PC-3 (cell line): ENCODE results near the gene MUS81. TPM values are rescaled to one million over a fixed set of nuclear protein-coding genes. Genes with fewer than 3 reads are reported as not detected.
A peak's percentile ranks its signal among the peaks of the same experiment; 100 is the strongest.

Experiments used
- ATAC-seq: fragments of 200-7000 bp; cut with Tn5 transposase; 2 replicates; pipeline ENCODE4 v1.9.1; 2020; ENCODE audit warnings: mild to moderate bottlenecking, moderate library complexity
- BruUV-seq: library from RNA; stranded (reverse); fragments of 400-500 nt; replicated peaks from 2 replicates; lab custom pipeline; 2021; lab: Mats Ljungman, UMichigan
- CTCF ChIA-PET: fragments of 300-600 bp; sonication (Branson Sonifier 250); formaldehyde crosslinking; loops from one replicate; lab custom pipeline; 2022; ENCODE audit warnings: antibody characterized with exemption; lab: Charles Lee
- POLR2A ChIA-PET: fragments of 300-600 bp; sonication (Branson Sonifier 250); formaldehyde crosslinking; loops from one replicate; lab custom pipeline; 2022; ENCODE audit warnings: antibody characterized with exemption; ENCODE audit not compliant: unreplicated experiment; lab: Charles Lee
- DNase-seq: peaks from one replicate; pipeline ENCODE4 v3.0.0-alpha.2; 2015
- H2AFZ ChIP-seq: fragments of 300-600 bp; sonication (generic); 2 replicates; pipeline ENCODE4 v1.6.0; 2016; ENCODE audit warnings: antibody characterized with exemption, low read length
- H3F3A ChIP-seq: fragments of 300-600 bp; sonication (generic); one replicate; pipeline ENCODE4 v1.6.0; 2017; ENCODE audit warnings: antibody characterized with exemption, low read length, control low read depth, mild to moderate bottlenecking; ENCODE audit not compliant: unreplicated experiment
- H3K27ac ChIP-seq: fragments of 300-600 bp; sonication (generic); 2 replicates; pipeline ENCODE4 v1.5.1; 2016; ENCODE audit warnings: mild to moderate bottlenecking, low read length
- H3K27me3 ChIP-seq: fragments of 300-600 bp; sonication (generic); 2 replicates; pipeline ENCODE4 v1.6.1; 2016; ENCODE audit warnings: low read length, mixed read lengths
- H3K36me3 ChIP-seq: fragments of 300-600 bp; sonication (generic); 2 replicates; pipeline ENCODE4 v1.6.1; 2016; ENCODE audit warnings: low read depth, mixed run types, low read length, mixed read lengths
- H3K4me1 ChIP-seq: fragments of 300-600 bp; sonication (generic); 2 replicates; pipeline ENCODE4 v1.5.1; 2016; ENCODE audit warnings: low read length; ENCODE audit not compliant: insufficient read depth
- H3K4me2 ChIP-seq: fragments of 300-600 bp; sonication (generic); 2 replicates; pipeline ENCODE4 v1.6.0; 2016; ENCODE audit warnings: low read length
- H3K4me3 ChIP-seq: fragments of 300-600 bp; sonication (generic); 2 replicates; pipeline ENCODE4 v1.5.1; 2016; ENCODE audit warnings: mild to moderate bottlenecking, low read length, mixed read lengths
- H3K79me2 ChIP-seq: fragments of 300-600 bp; sonication (generic); 2 replicates; pipeline ENCODE4 v1.6.1; 2017; ENCODE audit warnings: low read length, mixed read lengths
- H3K9ac ChIP-seq: fragments of 300-600 bp; sonication (generic); 2 replicates; pipeline ENCODE4 v1.6.0; 2016; ENCODE audit warnings: mild to moderate bottlenecking, low read length
- H3K9me2 ChIP-seq: fragments of 300-600 bp; sonication (generic); replicated peaks from 2 replicates; pipeline ENCODE4 v1.6.1; 2016; ENCODE audit warnings: mixed run types, low read length, mixed read lengths
- H3K9me3 ChIP-seq: fragments of 300-600 bp; sonication (generic); 2 replicates; pipeline ENCODE4 v1.6.1; 2016; ENCODE audit warnings: low read length, mixed read lengths
- H4K20me1 ChIP-seq: fragments of 300-600 bp; sonication (generic); 2 replicates; pipeline ENCODE4 v1.6.1; 2016; ENCODE audit warnings: low read length, mixed read lengths
- CTCF ChIP-seq: fragments of 300-600 bp; sonication (generic); conservative IDR thresholded peaks from 2 replicates; pipeline ENCODE4 v1.5.1; 2017; ENCODE audit warnings: antibody characterized with exemption, low read depth, mild to moderate bottlenecking, low read length
- EZH2 ChIP-seq: fragments of 300-600 bp; sonication (generic); IDR thresholded peaks from one replicate; pipeline ENCODE4 v1.6.1; 2017; ENCODE audit warnings: antibody characterized with exemption, mild to moderate bottlenecking, low read length; ENCODE audit not compliant: unreplicated experiment
- EZH2phosphoT487 ChIP-seq: fragments of 300-600 bp; sonication (generic); IDR thresholded peaks from 2 replicates; pipeline ENCODE4 v1.6.1; 2018; ENCODE audit warnings: mild to moderate bottlenecking, antibody characterized with exemption, low read length, borderline replicate concordance
- intact Hi-C: fragments of 100-400 bp; cut with micrococcal nuclease; formaldehyde crosslinking; loops from 2 replicates; pipeline ENCODE4 v1.9.0; 2023
- total RNA-seq: library from RNA; depleted of rRNA; stranded (reverse); fragments of >200 nt; gene quantifications from 2 replicates; pipeline ENCODE4 v1.2.3, GENCODE V29; 2014

The MUS81 gene
- total RNA-seq, 1 experiment from 2014 or later, result 82.0 TPM

DNA sequence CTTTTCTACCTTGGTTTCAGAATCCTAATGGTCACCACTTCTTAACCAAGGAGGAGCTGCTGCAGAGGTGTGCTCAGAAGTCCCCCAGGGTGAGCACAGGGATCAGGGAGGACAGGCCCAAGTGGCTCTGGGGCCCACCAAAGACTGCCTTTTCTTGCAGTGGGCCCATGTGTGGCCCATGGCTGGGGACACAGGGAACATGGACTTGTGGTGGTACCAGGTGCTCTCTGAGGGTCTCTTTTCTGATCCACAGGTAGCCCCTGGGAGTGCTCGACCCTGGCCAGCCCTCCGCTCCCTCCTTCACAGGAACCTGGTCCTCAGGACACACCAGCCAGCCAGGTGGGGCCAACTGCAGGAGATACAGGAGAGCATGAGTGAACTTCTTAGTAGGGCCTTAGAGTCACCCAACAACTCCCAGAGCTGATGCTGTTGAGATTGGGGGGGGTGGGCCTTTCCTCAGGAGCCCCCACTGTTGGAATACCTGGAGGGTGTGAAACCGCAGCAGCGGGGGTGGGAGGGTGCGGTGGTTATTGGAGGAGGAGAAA, 2.0 kb downstream of the MUS81 start:
- Histone ChIP-seq H3K9ac (no peak overlapping the region), H3K9me3 (no peaks in the 10 kb centered on the region), H3K4me3 (peak overlapping the region; percentile 79; the same call in 1 of the 2 replicates), H3K36me3 (peaks cover 20% of the 10 kb centered on the region; the same call in 1 of the 2 replicates), H4K20me1 (peaks cover 3% of the 10 kb centered on the region), H2AFZ (no peak overlapping the region), H3K9me2 (no peaks in the 10 kb centered on the region), H3K4me1 (peaks cover 19% of the 10 kb centered on the region), H3K79me2 (peaks cover 32% of the 10 kb centered on the region), H3F3A (peaks cover 11% of the 10 kb centered on the region), H3K4me2 (peak overlapping the region; percentile 98), H3K27ac (no peak overlapping the region), H3K27me3 (no peaks in the 10 kb centered on the region)
- ChIA-PET CTCF (no interaction called here), POLR2A (no interaction called here)
- ATAC-seq, result no peak
- DNase-seq, result no peak
- no peak for TF ChIP-seq EZH2
- TF ChIP-seq CTCF, result no peak
- no peak for TF ChIP-seq EZH2phosphoT487
- no TSS peak for BruUV-seq
- intact Hi-C loops, result no loop called here

DNA sequence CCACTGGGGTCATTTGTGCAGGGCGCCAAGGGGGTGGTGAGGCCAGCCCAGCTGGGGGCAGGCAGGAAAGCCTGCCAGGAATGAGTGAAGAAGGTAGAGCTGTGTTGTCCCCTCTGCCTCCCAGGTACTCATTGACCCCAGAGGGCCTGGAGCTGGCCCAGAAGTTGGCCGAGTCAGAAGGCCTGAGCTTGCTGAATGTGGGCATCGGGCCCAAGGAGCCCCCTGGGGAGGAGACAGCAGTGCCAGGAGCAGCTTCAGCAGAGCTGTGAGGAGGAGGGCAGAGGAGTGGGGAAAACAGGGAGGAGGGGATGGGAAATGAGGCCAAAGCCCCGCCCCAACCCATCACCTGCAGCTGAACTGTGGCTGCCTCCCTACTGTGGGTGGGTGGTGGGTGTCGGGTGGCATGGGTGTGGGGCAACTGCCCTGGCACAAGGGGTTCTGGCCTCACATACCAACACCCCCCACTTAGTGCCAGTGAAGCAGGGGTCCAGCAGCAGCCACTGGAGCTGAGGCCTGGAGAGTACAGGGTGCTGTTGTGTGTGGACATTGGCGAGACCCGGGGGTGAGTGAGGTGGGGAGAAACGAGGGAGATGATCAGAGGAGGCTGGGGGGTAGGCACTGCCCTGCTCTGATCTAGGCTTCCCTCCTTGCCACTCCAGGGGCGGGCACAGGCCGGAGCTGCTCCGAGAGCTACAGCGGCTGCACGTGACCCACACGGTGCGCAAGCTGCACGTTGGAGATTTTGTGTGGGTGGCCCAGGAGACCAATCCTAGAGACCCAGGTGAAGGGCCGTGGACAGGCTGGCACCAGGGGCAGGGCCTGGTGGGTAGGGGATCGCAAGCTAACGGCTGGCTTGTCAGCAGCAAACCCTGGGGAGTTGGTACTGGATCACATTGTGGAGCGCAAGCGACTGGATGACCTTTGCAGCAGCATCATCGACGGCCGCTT, 3.0 kb downstream of the MUS81 start:
- no peaks in the 10 kb centered on the region for H4K20me1 ChIP-seq
- ChIA-PET POLR2A (no interaction called here), CTCF (no interaction called here)
- H3K79me2 ChIP-seq, result peaks cover 25% of the 10 kb centered on the region
- no peak for TF ChIP-seq EZH2
- no peak for TF ChIP-seq EZH2phosphoT487
- no peak for TF ChIP-seq CTCF
- no peak for ATAC-seq
- H3K27me3 ChIP-seq, result no peaks in the 10 kb centered on the region
- H3K4me1 ChIP-seq, result peaks cover 19% of the 10 kb centered on the region
- no peaks in the 10 kb centered on the region for H3K9me3 ChIP-seq
- H3K36me3 ChIP-seq, result peaks cover 20% of the 10 kb centered on the region; the same call in 1 of the 2 replicates
- H3F3A ChIP-seq, result peaks cover 11% of the 10 kb centered on the region
- H3K4me2 ChIP-seq, result no peak overlapping the region
- BruUV-seq, result no TSS peak
- H3K4me3 ChIP-seq, result no peak overlapping the region
- H3K27ac ChIP-seq, result no peak overlapping the region
- intact Hi-C loops, result no loop called here
- no peak overlapping the region for H2AFZ ChIP-seq
- H3K9ac ChIP-seq, result no peak overlapping the region
- DNase-seq, result no peak
- no peaks in the 10 kb centered on the region for H3K9me2 ChIP-seq
